Gastrocnemius medialis (tissue), 4 donors: ENCODE measurements around the gene ELK3. TPM values are rescaled to one million over a fixed set of nuclear protein-coding genes. Genes with fewer than 3 reads are reported as not detected.

Experiments
- ATAC-seq, 2 donors: fragments of 150-250 bp; one replicate each; pipeline ENCODE4 v1.9.1; 2016
- DNase-seq, 2 donors: peaks; one replicate each; pipeline ENCODE4 v3.0.0-alpha.2; 2019
- H3K27ac ChIP-seq, 4 donors: fragments of 200-600 bp; sonication (generic); 1 replicate in 1 of 4; 2 replicates in 3 of 4; pipeline ENCODE4 v1.5.1; 2016 to 2018; ENCODE audit warnings: mild to moderate bottlenecking in 2 of 4, moderate library complexity in 1 of 4
- H3K27me3 ChIP-seq, 3 donors: fragments of 200-600 bp; sonication (generic) in 2 of 3; 1 replicate in 1 of 3; 2 replicates in 2 of 3; pipeline versions ENCODE4 v1.5.1 to v1.6.0; 2016 to 2019; ENCODE audit warnings: mild to moderate bottlenecking in 1 of 3, moderate library complexity in 1 of 3
- H3K36me3 ChIP-seq, 2 donors: fragments of 200-600 bp; sonication (generic) in 1 of 2; one replicate each; pipeline ENCODE4 v1.5.1; 2017 to 2018
- H3K4me1 ChIP-seq, 2 donors: fragments of 200-600 bp; sonication (generic) in 1 of 2; one replicate each; pipeline ENCODE4 v1.5.1; 2016 to 2017; ENCODE audit warnings: mild to moderate bottlenecking in 2 of 2
- H3K4me3 ChIP-seq, 4 donors: fragments of 200-600 bp; sonication (generic) in 3 of 4; 1 replicate in 1 of 4; 2 replicates in 3 of 4; pipeline ENCODE4 v1.5.1; 2016 to 2019; ENCODE audit warnings: mild to moderate bottlenecking in 2 of 4
- H3K9me3 ChIP-seq, 3 donors: fragments of 200-600 bp; sonication (generic) in 2 of 3; 1 replicate in 1 of 3; 2 replicates in 2 of 3; pipeline ENCODE4 v1.5.1; 2016 to 2019
- CTCF ChIP-seq, 5 experiments: fragments of 450-650 bp in 3 of 5; fragments of 200-600 bp in 2 of 5; sonication (generic) in 2 of 5; IDR thresholded peaks in 4 of 5; conservative IDR thresholded peaks in 1 of 5; 1 replicate in 4 of 5; 2 replicates in 1 of 5; pipeline ENCODE4 v1.5.1; 2016 to 2019; ENCODE audit warnings: antibody characterized with exemption in 5 of 5, mild to moderate bottlenecking in 3 of 5, moderate library complexity in 3 of 5
- POLR2A ChIP-seq, 2 donors: fragments of 450-650 bp; IDR thresholded peaks; one replicate each; pipeline ENCODE4 v1.6.1; 2017; ENCODE audit warnings: antibody characterized with exemption in 2 of 2, mild to moderate bottlenecking in 2 of 2, moderate library complexity in 2 of 2
- in situ Hi-C, 4 donors: fragments of 200-750 bp; cut with MboI; loops; one replicate each; pipeline versions ENCODE4 v1.15.0 to v1.8.0; 2017; ENCODE audit warnings: low sequenced_read_pairs in 4 of 4
- intact Hi-C: fragments of 100-400 bp; cut with DNase I; formaldehyde crosslinking; loops from one replicate; pipeline ENCODE4 v1.15.1; 2023; ENCODE audit warnings: low total_unique reads
- total RNA-seq, 4 donors: library from RNA; depleted of rRNA; stranded (reverse); fragments of >200 nt; gene quantifications; one replicate each; pipeline versions ENCODE4 v1.1.0 to v1.2.3, GENCODE V29; 2016

The ELK3 gene
- total RNA-seq, 4 donors from 2014 or later, result 3.7 to 6.6 (median 4.9) TPM

DNA sequence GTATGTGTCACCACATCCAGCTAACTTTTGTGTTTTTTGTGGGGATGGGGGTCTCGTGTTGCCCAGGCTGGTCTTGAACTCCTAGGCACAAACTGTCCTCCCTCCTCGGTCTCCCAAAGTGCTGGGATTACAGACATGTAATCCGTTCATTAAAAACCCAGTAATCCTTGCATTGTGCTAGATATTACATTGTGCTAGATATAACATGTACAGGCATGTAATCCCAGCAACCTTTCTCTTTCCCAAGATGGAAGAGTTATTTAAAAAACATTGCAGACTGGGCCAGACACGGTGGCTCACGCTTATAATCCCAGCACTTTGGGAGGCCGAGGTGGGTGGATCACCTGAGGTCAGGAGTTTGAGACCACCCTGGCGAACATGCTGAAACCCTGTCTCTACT lies 19.7 kb downstream of the ELK3 start:
- peak overlapping the region in 3 of 4 donors; percentile 25 to 49 (median 27) for H3K27ac ChIP-seq

DNA sequence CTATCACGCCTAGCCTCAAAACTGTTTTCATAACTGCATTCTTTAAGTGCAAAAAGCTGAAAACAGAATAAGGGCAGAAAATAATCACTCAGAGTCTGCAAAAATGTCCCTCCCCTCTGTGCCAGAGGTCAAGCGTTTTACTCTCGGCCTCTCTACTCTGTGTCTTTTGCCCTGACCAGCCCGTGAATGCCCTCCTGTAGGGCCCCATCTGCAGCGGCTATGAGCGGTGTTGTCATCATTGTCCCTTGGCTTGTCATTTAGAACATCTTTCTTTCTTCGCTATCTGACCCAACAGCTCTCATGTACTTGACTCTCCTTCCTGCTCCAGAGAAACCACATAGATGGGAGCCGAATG lies 21.7 kb downstream of the ELK3 start:
- in situ Hi-C loops, result loop anchor here in 3 of 4 donors (10.0 to 25.0 kb wide), 4 partner anchors 151 to 299 kb away; partner anchors contain the start of gene CDK17 (in 1 of the 3)
- H3K36me3 ChIP-seq, result no peaks in the 10 kb centered on the region
- no peak for ATAC-seq
- TF ChIP-seq CTCF (IDR thresholded peaks at IDR 0.05 in 4 of 5, conservative IDR thresholded peaks at IDR 0.05 in 1 of 5), result no peak
- no peak for TF ChIP-seq POLR2A (IDR thresholded peaks at IDR 0.05)
- intact Hi-C loops, result loop anchor here (1.0 to 10.0 kb wide), 5 partner anchors 19 to 299 kb away; partner anchors contain the start of gene CDK17
- H3K9me3 ChIP-seq, result no peaks in the 10 kb centered on the region
- H3K27me3 ChIP-seq, result no peaks in the 10 kb centered on the region
- no peak for DNase-seq
- no peak overlapping the region for H3K4me3 ChIP-seq
- peaks cover 12 to 23% of the 10 kb centered on the region in 2 donors for H3K4me1 ChIP-seq
- peak overlapping the region in 1 of 4 donors; percentile 5 for H3K27ac ChIP-seq

More for the DNA sequence above, 19.7 kb downstream of the ELK3 start:
- DNase-seq (no peak), ATAC-seq (no peak)
- Histone ChIP-seq H3K27me3 (no peaks in the 10 kb centered on the region), H3K4me1 (peaks cover 22 to 27% of the 10 kb centered on the region in 2 donors), H3K4me3 (no peak overlapping the region), H3K9me3 (no peaks in the 10 kb centered on the region), H3K36me3 (no peaks in the 10 kb centered on the region)
- intact Hi-C loops, result loop anchor here (2.0 to 10.0 kb wide), 2 partner anchors 199 to 301 kb away; no protein-coding TSS in a partner anchor
- in situ Hi-C loops, result loop anchor here in 3 of 4 donors (5.0 to 25.0 kb wide), 6 partner anchors 147 to 301 kb away; partner anchors contain the start of gene CDK17 (in 1 of the 3)
- TF ChIP-seq POLR2A (IDR thresholded peaks at IDR 0.05) (no peak), CTCF (IDR thresholded peaks at IDR 0.05 in 4 of 5, conservative IDR thresholded peaks at IDR 0.05 in 1 of 5) (no peak)

GRCh38 chr12:96218989-96219678 lies 25.0 kb downstream of the ELK3 start:
- H3K27ac ChIP-seq, result no peak overlapping the region
- in situ Hi-C loops, result loop anchor here in 3 of 4 donors (10.0 to 25.0 kb wide), 4 partner anchors 154 to 296 kb away; partner anchors contain the start of gene CDK17 (in 1 of the 3)

DNA sequence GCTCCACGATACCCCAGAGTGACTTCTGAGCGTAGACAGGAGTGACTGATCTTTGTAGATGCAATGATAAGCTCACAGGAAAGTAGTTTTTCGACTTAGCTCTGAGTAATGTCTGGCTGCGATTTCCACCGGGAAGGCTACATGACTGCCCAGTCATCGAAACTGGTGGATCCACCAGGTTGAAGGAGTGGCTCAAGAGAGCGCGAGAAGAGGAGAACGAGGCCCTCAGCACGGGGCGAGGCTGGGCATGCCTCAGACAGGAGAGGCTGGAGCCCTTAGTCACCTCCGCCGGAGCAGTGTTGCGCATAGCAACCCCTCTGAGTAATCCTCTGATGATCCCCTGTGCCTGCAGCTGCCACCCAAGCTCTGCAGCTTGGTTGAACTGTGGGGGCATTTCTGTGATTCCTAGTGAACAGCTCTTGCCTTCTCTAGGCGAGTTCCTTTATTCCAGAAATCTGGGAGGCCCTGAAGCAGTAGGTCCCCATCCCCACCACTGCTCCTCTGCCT lies 25.6 kb downstream of the ELK3 start:
- Histone ChIP-seq H3K4me1 (peaks cover 11 to 14% of the 10 kb centered on the region in 2 donors), H3K36me3 (no peaks in the 10 kb centered on the region), H3K27ac (no peak overlapping the region), H3K4me3 (no peak overlapping the region), H3K9me3 (no peaks in the 10 kb centered on the region), H3K27me3 (no peaks in the 10 kb centered on the region)
- in situ Hi-C loops (loop anchor here in 3 of 4 donors (10.0 to 25.0 kb wide), 4 partner anchors 155 to 295 kb away; partner anchors contain the start of gene CDK17 (in 1 of the 3)), intact Hi-C loops (loop anchor here (5.0 to 10.0 kb wide), 2 partner anchors 183 to 295 kb away; partner anchors contain the start of gene CDK17)
- ATAC-seq, result no peak
- DNase-seq, result no peak
- no peak for TF ChIP-seq POLR2A (IDR thresholded peaks at IDR 0.05)
- TF ChIP-seq CTCF (IDR thresholded peaks at IDR 0.05 in 4 of 5, conservative IDR thresholded peaks at IDR 0.05 in 1 of 5), result no peak

More at GRCh38 chr12:96218989-96219678, 25.0 kb downstream of the ELK3 start:
- Histone ChIP-seq H3K36me3 (no peaks in the 10 kb centered on the region), H3K4me3 (no peak overlapping the region), H3K27me3 (no peaks in the 10 kb centered on the region), H3K9me3 (no peaks in the 10 kb centered on the region), H3K4me1 (peaks cover 8 to 11% of the 10 kb centered on the region in 2 donors)
- DNase-seq (no peak), ATAC-seq (no peak)
- intact Hi-C loops, result loop anchor here (5.0 to 10.0 kb wide), 2 partner anchors 183 to 296 kb away; partner anchors contain the start of gene CDK17
- TF ChIP-seq POLR2A (IDR thresholded peaks at IDR 0.05), result no peak
- no peak for TF ChIP-seq CTCF (IDR thresholded peaks at IDR 0.05 in 4 of 5, conservative IDR thresholded peaks at IDR 0.05 in 1 of 5)
